Myocyte (in vitro differentiated cells): ENCODE measurements around the gene PLCB1. TPM values are rescaled to one million over a fixed set of nuclear protein-coding genes. Genes with fewer than 3 reads are reported as not detected.
"Not testable (repeated sequence)": the region's sequence is repeated elsewhere in the genome, so short reads cannot be mapped to it uniquely, and the experiment has no call there.

Experiments used
- DNase-seq: peaks from one replicate; pipeline ENCODE4 v3.0.0-alpha.2; 2012; ENCODE audit warnings: low read depth
- total RNA-seq: library from RNA; depleted of rRNA; stranded (reverse); fragments of >200 nt; gene quantifications from 2 replicates; pipeline ENCODE4 v1.2.3, GENCODE V29; 2014

The PLCB1 gene
- total RNA-seq, 1 donor from 2014 or later = 0.29 TPM

GRCh38 chr20:8644468-8644867 is 512.4 kb downstream of the PLCB1 start:
- not testable (repeated sequence) for DNase-seq

DNA sequence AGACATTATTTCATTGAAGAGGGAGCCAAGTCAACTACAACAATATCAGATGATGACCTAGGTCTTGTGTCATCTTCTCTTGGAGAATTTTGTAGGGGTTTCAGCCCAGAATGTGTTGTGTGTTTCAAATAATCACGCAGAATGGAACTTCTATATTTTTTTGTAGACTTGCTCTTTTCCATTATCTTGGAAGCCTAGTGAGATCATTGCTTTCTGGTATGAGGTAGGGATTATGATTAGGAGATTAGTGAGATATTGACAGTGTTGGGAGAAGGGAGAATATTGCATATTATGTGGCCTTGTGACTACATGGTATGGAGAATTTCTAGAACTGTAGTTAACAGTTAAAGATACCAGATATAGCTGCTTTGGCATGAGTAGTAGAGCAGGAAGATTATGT is 513.3 kb downstream of the PLCB1 start:
- DNase-seq = no peak

GRCh38 chr20:8646033-8646441 is 514.0 kb downstream of the PLCB1 start:
- DNase-seq = no peak

DNA sequence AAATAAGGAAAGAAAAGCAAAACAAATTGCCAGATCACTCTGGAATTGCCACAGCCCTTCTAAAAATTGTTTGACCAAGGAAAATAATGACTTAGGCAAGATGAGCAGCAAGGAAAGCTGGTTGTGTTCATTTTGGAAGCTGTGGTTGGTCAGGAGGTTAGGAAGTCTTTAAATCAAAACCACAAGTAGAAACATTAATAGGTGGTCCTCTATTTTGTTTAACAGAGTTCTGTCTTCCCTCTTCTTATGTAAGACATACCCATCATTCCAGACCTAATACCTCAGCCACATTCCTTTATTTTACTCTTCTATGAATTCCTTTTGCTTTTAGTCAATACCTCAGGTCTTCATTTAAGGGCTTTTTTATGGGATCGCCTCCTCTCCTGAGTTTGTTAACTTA is 514.6 kb downstream of the PLCB1 start:
- no peak for DNase-seq

GRCh38 chr20:8647961-8648441 is 515.9 kb downstream of the PLCB1 start:
- DNase-seq = no peak

DNA sequence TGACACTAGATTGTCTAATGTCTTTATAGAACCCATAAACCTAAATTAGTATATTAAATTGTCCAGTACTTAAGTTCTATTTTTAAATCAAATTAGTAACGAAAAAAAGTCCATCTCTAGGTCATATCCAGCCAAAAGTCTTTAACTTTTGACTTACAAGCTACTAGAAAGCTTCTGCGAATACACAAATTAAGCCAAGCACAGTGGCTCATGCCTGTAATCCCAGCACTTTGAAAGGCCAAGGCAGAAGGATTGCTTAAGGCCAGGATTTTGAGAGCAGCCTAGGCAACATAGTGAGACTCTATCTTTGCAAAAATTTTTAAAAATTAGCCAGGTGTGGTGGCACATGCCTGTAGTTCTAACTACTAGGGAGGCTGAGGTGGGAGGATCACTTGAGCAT is 516.4 kb downstream of the PLCB1 start:
- no peak for DNase-seq

DNA sequence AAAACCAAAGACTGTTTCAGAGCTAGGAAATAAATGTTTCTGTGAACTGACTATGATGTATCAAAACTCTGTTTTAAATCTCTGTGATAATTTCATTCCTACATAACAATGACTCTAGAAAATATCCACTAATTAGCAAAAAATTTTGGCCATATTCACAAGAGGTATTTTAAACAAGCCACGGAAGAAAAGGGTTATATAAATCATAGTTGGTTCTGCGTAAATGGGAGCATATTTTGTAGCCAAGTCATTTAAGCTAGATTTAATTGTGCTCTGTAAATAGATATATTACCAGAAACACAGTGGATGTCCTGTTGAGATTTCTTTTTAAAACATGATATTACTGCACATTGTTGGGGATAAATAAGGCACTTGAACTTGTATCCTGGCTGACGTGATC is 520.3 kb downstream of the PLCB1 start:
- DNase-seq = no peak

DNA sequence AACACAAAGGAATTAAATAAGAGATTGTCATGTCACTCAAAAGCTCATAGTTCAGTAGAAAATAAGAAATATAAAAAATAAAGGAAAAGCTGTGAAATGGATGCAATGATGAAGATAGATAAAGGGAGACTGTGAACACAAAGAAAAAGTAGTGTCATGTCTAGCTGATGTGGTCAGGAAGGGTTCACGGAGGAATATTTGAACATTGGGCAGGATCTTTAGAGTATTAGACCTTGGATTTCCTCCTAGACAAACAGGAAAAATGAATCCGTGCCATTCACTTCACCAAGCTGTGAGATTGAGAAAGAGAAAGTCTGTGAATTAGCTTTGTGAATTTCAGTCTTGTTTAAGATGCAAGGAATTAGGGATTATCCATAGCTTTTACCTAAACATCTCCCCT is 522.4 kb downstream of the PLCB1 start:
- no peak for DNase-seq

GRCh38 chr20:8656335-8656734 is 524.3 kb downstream of the PLCB1 start:
- DNase-seq = no peak

GRCh38 chr20:8657664-8658063 is 525.6 kb downstream of the PLCB1 start:
- DNase-seq = no peak

GRCh38 chr20:8658103-8658502 is 526.0 kb downstream of the PLCB1 start:
- no peak for DNase-seq

- DNase-seq = no peak
Measured at GRCh38 chr20:8661229-8661952, 529.3 kb downstream of the PLCB1 start.

DNA sequence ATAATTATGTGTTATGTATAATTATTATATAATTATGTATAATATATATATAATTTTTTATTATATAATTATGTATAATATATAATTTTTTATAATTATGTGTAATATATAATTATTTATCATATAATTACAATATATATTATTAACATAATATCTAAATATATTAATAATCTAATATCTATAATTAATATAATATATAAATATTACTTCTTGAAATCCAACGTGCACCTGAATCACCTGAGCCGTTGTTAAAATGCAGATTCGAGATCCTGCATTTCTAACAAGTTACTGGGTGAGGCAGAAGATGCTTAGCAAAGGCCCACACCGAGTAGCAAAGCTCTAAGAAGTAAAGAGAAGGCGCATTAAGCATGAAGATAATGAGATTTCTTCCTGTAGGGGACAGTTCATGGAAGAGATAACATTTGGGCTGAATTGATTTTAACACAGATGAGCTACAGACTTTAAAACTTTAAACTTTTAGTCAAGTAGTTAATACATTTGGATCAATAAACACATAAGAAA is 530.4 kb downstream of the PLCB1 start:
- no peak for DNase-seq

- no peak for DNase-seq
Measured at GRCh38 chr20:8663424-8663823, 531.4 kb downstream of the PLCB1 start.

DNA sequence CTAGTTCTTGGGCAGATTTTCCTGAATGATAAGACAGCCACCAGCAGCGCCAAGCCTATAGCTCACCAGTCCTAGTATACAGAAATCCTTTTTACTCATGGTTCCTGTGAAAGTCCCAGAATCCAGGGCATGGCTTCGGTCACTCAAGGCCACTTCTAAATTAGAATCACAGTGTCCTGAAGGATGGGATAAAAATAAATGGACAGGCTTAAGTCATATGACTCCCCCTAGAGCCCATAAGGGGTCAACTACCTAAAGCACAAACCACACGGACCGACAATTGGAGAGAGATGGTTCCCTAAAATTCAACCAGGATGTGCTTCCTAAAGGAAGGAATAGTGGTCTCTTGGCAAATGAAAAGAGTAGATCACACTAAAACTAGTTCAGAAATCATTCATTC is 532.7 kb downstream of the PLCB1 start:
- DNase-seq = no peak

- DNase-seq = no peak
Measured at GRCh38 chr20:8667306-8667705, 535.2 kb downstream of the PLCB1 start.

DNA sequence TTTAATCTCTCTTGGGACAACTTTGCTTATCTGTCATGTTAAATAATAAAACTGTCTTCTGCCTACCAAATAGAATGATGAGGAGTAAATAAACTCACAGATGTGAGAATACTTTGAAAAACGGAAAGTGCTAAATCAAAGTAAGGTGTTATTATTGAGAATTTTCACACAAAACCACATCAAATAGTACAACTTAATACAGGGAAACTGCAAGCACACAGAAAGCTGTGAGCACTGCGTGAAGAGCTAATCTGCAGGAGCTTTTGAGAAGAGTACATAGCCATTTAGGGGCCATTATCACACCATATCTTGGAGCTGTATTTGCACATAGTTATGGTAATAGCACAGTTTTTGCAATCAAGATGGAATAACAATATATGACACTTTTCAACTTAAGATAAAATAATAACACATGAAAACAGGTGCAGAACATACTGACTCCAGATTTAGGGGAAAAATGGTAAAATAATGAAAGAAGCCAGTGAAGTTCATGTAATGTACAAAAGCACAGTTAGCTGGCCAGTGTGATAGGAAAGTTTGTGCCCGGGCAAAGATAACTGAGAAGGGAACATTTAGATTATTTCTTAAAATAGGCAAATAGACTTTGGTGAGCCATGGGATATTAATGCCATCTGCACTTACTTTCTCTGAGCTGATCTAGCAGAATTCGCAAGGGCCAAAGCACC is 538.3 kb downstream of the PLCB1 start:
- DNase-seq = no peak

- no peak for DNase-seq
Measured at GRCh38 chr20:8670893-8671215, 538.8 kb downstream of the PLCB1 start.

- DNase-seq = no peak
Measured at GRCh38 chr20:8671370-8671961, 539.4 kb downstream of the PLCB1 start.

DNA sequence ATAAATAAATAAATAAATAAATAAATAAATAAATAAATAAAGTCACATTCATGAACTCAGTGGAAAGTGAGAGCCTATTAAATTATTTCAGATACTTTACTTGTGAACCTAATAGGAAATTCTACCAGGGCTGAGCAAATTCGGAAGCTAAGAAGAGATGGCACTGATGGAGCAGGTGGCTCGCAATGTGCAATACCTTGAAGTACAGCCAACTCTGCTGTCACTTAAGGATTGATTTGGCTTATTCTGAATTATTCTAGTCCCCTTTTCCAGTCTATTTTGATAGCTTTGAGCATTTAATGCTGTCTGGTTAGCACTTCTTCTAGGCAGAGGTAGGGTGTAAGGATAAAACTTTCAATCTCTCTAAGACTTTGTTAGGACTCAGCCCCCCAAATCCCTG is 541.0 kb downstream of the PLCB1 start:
- DNase-seq = no peak

DNA sequence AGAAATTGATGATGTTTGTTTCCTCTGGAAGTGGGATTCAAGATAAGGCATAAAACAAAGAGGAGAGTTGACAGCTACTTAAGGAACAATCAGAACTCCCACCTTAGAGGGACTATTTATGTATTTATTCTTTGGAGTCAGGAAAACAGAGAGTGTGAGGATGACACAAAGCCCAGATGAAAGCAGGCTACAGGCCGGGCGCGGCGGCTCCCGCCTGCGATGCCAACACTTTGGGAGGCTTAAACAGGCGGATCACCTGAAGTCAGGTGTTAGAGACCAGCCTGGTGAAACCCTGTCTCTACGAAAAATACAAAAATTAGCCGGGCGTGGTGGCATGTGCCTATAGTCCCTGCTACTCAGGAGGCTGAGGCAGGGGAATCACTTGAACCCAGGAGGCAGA is 543.8 kb downstream of the PLCB1 start:
- DNase-seq = no peak

GRCh38 chr20:8678098-8678776 is 546.2 kb downstream of the PLCB1 start:
- DNase-seq = no peak
